Measurements from ENCODE around the gene DEPDC7. TPM values are rescaled to one million over a fixed set of nuclear protein-coding genes. Genes with fewer than 3 reads are reported as not detected.
A peak's percentile ranks its signal among the peaks of the same experiment; 100 is the strongest.

DEPDC7 gene
- total RNA-seq, 2 donors from 2014 or later, result 1.1 to 3.4 TPM

GRCh38 chr11:33059331-33060007, 43.8 kb downstream of the DEPDC7 start:
- H3K4me1 Mint-ChIP-seq (ENCODE audit: low read depth in 2 of 2), result peaks cover 27 to 33% of the 10 kb centered on the region in 2 donors
- no peaks in the 10 kb centered on the region for H3K27me3 Mint-ChIP-seq
- H3K9me3 Mint-ChIP-seq, result no peaks in the 10 kb centered on the region
- no peak for ATAC-seq
- peaks cover 18% of the 10 kb centered on the region for H3K36me3 Mint-ChIP-seq
- no peak overlapping the region for H3K4me3 Mint-ChIP-seq
- peak overlapping the region in 1 of 2 donors; percentile 59 for H3K27ac Mint-ChIP-seq
- DNase-seq (ENCODE audit: low spot score), result no peak

GRCh38 chr11:33060271-33060670, 44.6 kb downstream of the DEPDC7 start:
- ATAC-seq, result no peak
- no peaks in the 10 kb centered on the region for H3K9me3 Mint-ChIP-seq
- H3K4me3 Mint-ChIP-seq, result no peak overlapping the region

GRCh38 chr11:33062137-33062536, 46.5 kb downstream of the DEPDC7 start:
- no peaks in the 10 kb centered on the region for H3K27me3 Mint-ChIP-seq
- H3K36me3 Mint-ChIP-seq, result peaks cover 22% of the 10 kb centered on the region
- no peak overlapping the region for H3K4me3 Mint-ChIP-seq
- H3K4me1 Mint-ChIP-seq (ENCODE audit: low read depth in 2 of 2), result peaks cover 31 to 40% of the 10 kb centered on the region in 2 donors
- H3K27ac Mint-ChIP-seq, result peak overlapping the region in 1 of 2 donors; percentile 70
- DNase-seq (ENCODE audit: low spot score), result no peak
- no peaks in the 10 kb centered on the region for H3K9me3 Mint-ChIP-seq
- no peak for ATAC-seq

More at GRCh38 chr11:33060271-33060670, 44.6 kb downstream of the DEPDC7 start:
- Mint-ChIP-seq H3K4me1 (ENCODE audit: low read depth in 2 of 2) (peaks cover 31 to 37% of the 10 kb centered on the region in 2 donors), H3K27me3 (no peaks in the 10 kb centered on the region), H3K36me3 (peaks cover 22% of the 10 kb centered on the region), H3K27ac (peak overlapping the region in 1 of 2 donors; percentile 59)
- no peak for DNase-seq (ENCODE audit: low spot score)

GRCh38 chr11:33063326-33063881, 47.7 kb downstream of the DEPDC7 start:
- peaks cover 31 to 40% of the 10 kb centered on the region in 2 donors for H3K4me1 Mint-ChIP-seq (ENCODE audit: low read depth in 2 of 2)
- no peaks in the 10 kb centered on the region for H3K27me3 Mint-ChIP-seq
- ATAC-seq, result peak; percentile 84 to 85
- H3K9me3 Mint-ChIP-seq, result no peaks in the 10 kb centered on the region
- H3K4me3 Mint-ChIP-seq, result peak overlapping the region; percentile 34
- peaks cover 22% of the 10 kb centered on the region for H3K36me3 Mint-ChIP-seq
- H3K27ac Mint-ChIP-seq, result peak overlapping the region; percentile 46 to 70
- DNase-seq (ENCODE audit: low spot score), result no peak

- DNase-seq (ENCODE audit: low spot score), result no peak
- H3K9me3 Mint-ChIP-seq, result no peaks in the 10 kb centered on the region
- H3K36me3 Mint-ChIP-seq, result peaks cover 16% of the 10 kb centered on the region
- peak overlapping the region; percentile 37 for H3K4me3 Mint-ChIP-seq
- H3K27me3 Mint-ChIP-seq, result no peaks in the 10 kb centered on the region
- no peak for ATAC-seq
- H3K4me1 Mint-ChIP-seq (ENCODE audit: low read depth in 2 of 2), result peaks cover 26 to 37% of the 10 kb centered on the region in 2 donors
- peak overlapping the region; percentile 46 to 70 for H3K27ac Mint-ChIP-seq
Observed at GRCh38 chr11:33064033-33064825, 48.6 kb downstream of the DEPDC7 start.

GRCh38 chr11:33064866-33065265, 49.2 kb downstream of the DEPDC7 start:
- Mint-ChIP-seq H3K36me3 (peaks cover 10% of the 10 kb centered on the region), H3K27me3 (no peaks in the 10 kb centered on the region), H3K9me3 (no peaks in the 10 kb centered on the region), H3K27ac (peak overlapping the region; percentile 46 to 70), H3K4me3 (peak overlapping the region; percentile 37), H3K4me1 (ENCODE audit: low read depth in 2 of 2) (peaks cover 26 to 32% of the 10 kb centered on the region in 2 donors)
- DNase-seq (ENCODE audit: low spot score), result no peak
- ATAC-seq, result no peak

- ATAC-seq (peak; percentile 67 to 81), DNase-seq (ENCODE audit: low spot score) (peak; percentile 65)
- H3K4me3 Mint-ChIP-seq, result no peak overlapping the region
- no peaks in the 10 kb centered on the region for H3K27me3 Mint-ChIP-seq
- peak overlapping the region in 1 of 2 donors; percentile 54 for H3K27ac Mint-ChIP-seq
- H3K4me1 Mint-ChIP-seq (ENCODE audit: low read depth in 2 of 2), result peaks cover 26 to 27% of the 10 kb centered on the region in 2 donors
- peaks cover 9% of the 10 kb centered on the region for H3K36me3 Mint-ChIP-seq
- no peaks in the 10 kb centered on the region for H3K9me3 Mint-ChIP-seq
Observed at GRCh38 chr11:33065445-33066178, 49.9 kb downstream of the DEPDC7 start.

GRCh38 chr11:33067294-33067693, 51.6 kb downstream of the DEPDC7 start:
- ATAC-seq (no peak), DNase-seq (ENCODE audit: low spot score) (no peak)
- Mint-ChIP-seq H3K27me3 (no peaks in the 10 kb centered on the region), H3K27ac (no peak overlapping the region), H3K4me1 (ENCODE audit: low read depth in 2 of 2) (peaks cover 24% of the 10 kb centered on the region in 2 donors), H3K9me3 (no peaks in the 10 kb centered on the region), H3K36me3 (peaks cover 10% of the 10 kb centered on the region), H3K4me3 (no peak overlapping the region)

- no peaks in the 10 kb centered on the region for H3K27me3 Mint-ChIP-seq
- peaks cover 18% of the 10 kb centered on the region for H3K36me3 Mint-ChIP-seq
- no peak overlapping the region for H3K27ac Mint-ChIP-seq
- no peak for DNase-seq (ENCODE audit: low spot score)
- no peak overlapping the region for H3K4me3 Mint-ChIP-seq
- H3K4me1 Mint-ChIP-seq (ENCODE audit: low read depth in 2 of 2), result peaks cover 11 to 12% of the 10 kb centered on the region in 2 donors
- no peaks in the 10 kb centered on the region for H3K9me3 Mint-ChIP-seq
- no peak for ATAC-seq
Observed at GRCh38 chr11:33068611-33069340, 53.1 kb downstream of the DEPDC7 start.

GRCh38 chr11:33072465-33072864, 56.8 kb downstream of the DEPDC7 start:
- no peak overlapping the region for H3K27ac Mint-ChIP-seq
- peaks cover 25% of the 10 kb centered on the region for H3K36me3 Mint-ChIP-seq
- H3K27me3 Mint-ChIP-seq, result no peaks in the 10 kb centered on the region
- no peak for ATAC-seq
- no peak for DNase-seq (ENCODE audit: low spot score)
- no peak overlapping the region for H3K4me3 Mint-ChIP-seq
- H3K9me3 Mint-ChIP-seq, result no peaks in the 10 kb centered on the region
- no peaks in the 10 kb centered on the region for H3K4me1 Mint-ChIP-seq (ENCODE audit: low read depth in 2 of 2)

Measured in natural killer cell treated with Interleukin-12 subunit alpha and Interleukin-12 subunit beta and Interleukin-15 and Interleukin-18, amount 100 ng/mL, for 72 hours (primary cell).